Activated naive CD8-positive, alpha-beta T cell treated with anti-CD3 and anti-CD28 coated beads, Interleukin-2, amount 10 ng/mL, durations not matched to agents 7 days and 5 days (primary cell): ENCODE measurements around the gene GFY. TPM values are rescaled to one million over a fixed set of nuclear protein-coding genes. Genes with fewer than 3 reads are reported as not detected.
"Not testable (repeated sequence)": the region's sequence is repeated elsewhere in the genome, so short reads cannot be mapped to it uniquely, and the experiment has no call there.

ENCODE experiments used
- ATAC-seq: fragments of 150-1000 bp; cut with Tn5 transposase; one replicate; pipeline ENCODE4 v1.10.0; 2021; ENCODE audit warnings: low read depth, moderate library complexity
- POLR2A ChIA-PET: fragments of 350-600 bp; sonication (Branson Sonifier 250); formaldehyde crosslinking; loops from one replicate; lab custom pipeline; 2021; ENCODE audit warnings: antibody characterized with exemption; lab: Charles Lee
- DNase-seq: peaks from one replicate; pipeline ENCODE4 v3.0.0; 2021
- H3K27ac Mint-ChIP-seq: one replicate; pipeline ENCODE4 v1.8.0; 2022; ENCODE audit warnings: mild to moderate bottlenecking, mixed read lengths
- H3K27me3 Mint-ChIP-seq: one replicate; pipeline ENCODE4 v1.8.0; 2022; ENCODE audit warnings: mild to moderate bottlenecking, moderate library complexity, mixed read lengths
- H3K36me3 Mint-ChIP-seq: one replicate; pipeline ENCODE4 v1.8.0; 2021; ENCODE audit warnings: mild to moderate bottlenecking, mixed read lengths
- H3K4me1 Mint-ChIP-seq: one replicate; pipeline ENCODE4 v1.8.0; 2021; ENCODE audit warnings: mixed read lengths
- H3K4me3 Mint-ChIP-seq: one replicate; pipeline ENCODE4 v1.8.0; 2022; ENCODE audit warnings: mild to moderate bottlenecking, moderate library complexity, mixed read lengths
- H3K9me3 Mint-ChIP-seq: one replicate; pipeline ENCODE4 v1.8.0; 2021; ENCODE audit warnings: mixed read lengths
- total RNA-seq, 2 experiments: library from RNA; stranded (reverse); gene quantifications; one replicate each; pipeline ENCODE4 v1.2.3, GENCODE V29; 2021

GFY gene
- total RNA-seq, 2 experiments from 2014 or later: not detected

GRCh38 chr19:49444100-49444700 lies 19.0 kb downstream of the GFY start:
- Mint-ChIP-seq H3K27ac (peak overlapping the region; percentile 91), H3K4me3 (peak overlapping the region; percentile 87), H3K4me1 (peaks cover 33% of the 10 kb centered on the region), H3K27me3 (peaks cover 33% of the 10 kb centered on the region)
- POLR2A ChIA-PET: interaction anchor here (0.7 to 2.1 kb wide), 5 partner anchors 9 to 115 kb away, joined by 3 to 8 read pairs (median 6); partner anchors contain the start of gene ALDH16A1
- not testable (repeated sequence) for H3K9me3 Mint-ChIP-seq, ATAC-seq, H3K36me3 Mint-ChIP-seq, DNase-seq

- Mint-ChIP-seq H3K27ac (no peak overlapping the region), H3K9me3 (no peaks in the 10 kb centered on the region), H3K4me3 (no peak overlapping the region), H3K4me1 (peaks cover 36% of the 10 kb centered on the region), H3K27me3 (peaks cover 15% of the 10 kb centered on the region), H3K36me3 (peaks cover 16% of the 10 kb centered on the region)
- DNase-seq: no peak
- ATAC-seq: no peak
- POLR2A ChIA-PET: interaction anchor here (0.5 to 2.1 kb wide), 3 partner anchors 24 to 487 kb away, joined by 3 to 8 read pairs (median 6); no protein-coding TSS in a partner anchor
Observed at GRCh38 chr19:49445997-49446396, 20.8 kb downstream of the GFY start.

- H3K4me1 Mint-ChIP-seq: peaks cover 35% of the 10 kb centered on the region
- peaks cover 21% of the 10 kb centered on the region for H3K36me3 Mint-ChIP-seq
- H3K27me3 Mint-ChIP-seq: peaks cover under 1% of the 10 kb centered on the region
Observed at GRCh38 chr19:49447485-49448431, 22.6 kb downstream of the GFY start.

GRCh38 chr19:49448432-49448786 lies 23.2 kb downstream of the GFY start:
- no peaks in the 10 kb centered on the region for H3K27me3 Mint-ChIP-seq
- no peak for DNase-seq
- H3K27ac Mint-ChIP-seq: peak overlapping the region; percentile 18
- no peak overlapping the region for H3K4me3 Mint-ChIP-seq
- H3K4me1 Mint-ChIP-seq: peaks cover 37% of the 10 kb centered on the region
- no peak for ATAC-seq
- peaks cover 21% of the 10 kb centered on the region for H3K36me3 Mint-ChIP-seq
- no peaks in the 10 kb centered on the region for H3K9me3 Mint-ChIP-seq
- POLR2A ChIA-PET: interaction anchor here (0.5 to 0.7 kb wide), 2 partner anchors 53 to 420 kb away, joined by 3 read pairs; no protein-coding TSS in a partner anchor

More at GRCh38 chr19:49447485-49448431, 22.6 kb downstream of the GFY start:
- Mint-ChIP-seq H3K27ac (peak overlapping the region; percentile 18), H3K9me3 (no peaks in the 10 kb centered on the region), H3K4me3 (no peak overlapping the region)
- POLR2A ChIA-PET: interaction anchor here (0.5 to 0.6 kb wide), 2 partner anchors 113 to 420 kb away, joined by 3 read pairs; partner anchors contain the start of gene CD37
- no peak for ATAC-seq
- DNase-seq: no peak

GRCh38 chr19:49450405-49450804 lies 25.2 kb downstream of the GFY start:
- Mint-ChIP-seq H3K27ac (peak overlapping the region; percentile 100), H3K9me3 (no peaks in the 10 kb centered on the region), H3K27me3 (no peaks in the 10 kb centered on the region), H3K4me3 (peak overlapping the region; percentile 100), H3K36me3 (peaks cover 20% of the 10 kb centered on the region), H3K4me1 (peaks cover 32% of the 10 kb centered on the region)
- DNase-seq (no peak), ATAC-seq (no peak)
- POLR2A ChIA-PET: interaction anchor here (0.7 to 2.3 kb wide), 5 partner anchors 25 to 436 kb away, joined by 3 to 15 read pairs (median 3); no protein-coding TSS in a partner anchor

GRCh38 chr19:49451430-49452181 lies 26.4 kb downstream of the GFY start, which contains the start of gene PIH1D1:
Gene PIH1D1 (minus strand): TSS chr19:49451814. CDS start chr19:49451574, 240 bp downstream.
- no peaks in the 10 kb centered on the region for H3K27me3 Mint-ChIP-seq
- peaks cover 22% of the 10 kb centered on the region for H3K36me3 Mint-ChIP-seq
- POLR2A ChIA-PET: interaction anchor here (0.6 to 5.1 kb wide), 16 partner anchors 9 to 453 kb away, joined by 3 to 128 read pairs (median 4); partner anchors contain the start of genes FLT3LG and KASH5
- DNase-seq: peak; percentile 87
- ATAC-seq: peak; percentile 59
- H3K9me3 Mint-ChIP-seq: no peaks in the 10 kb centered on the region
- H3K4me1 Mint-ChIP-seq: peaks cover 32% of the 10 kb centered on the region
- peak within 1 kb of the TSS; percentile 100 for H3K27ac Mint-ChIP-seq
- peak within 1 kb of the TSS; percentile 100 for H3K4me3 Mint-ChIP-seq

GRCh38 chr19:49453013-49453756 lies 28.0 kb downstream of the GFY start, which contains the start of gene ALDH16A1:
Gene ALDH16A1 (plus strand): TSS chr19:49453225. CDS start chr19:49453332, 107 bp downstream.
- Mint-ChIP-seq H3K36me3 (peaks cover 23% of the 10 kb centered on the region), H3K9me3 (no peaks in the 10 kb centered on the region), H3K27ac (peak within 1 kb of the TSS; percentile 100), H3K4me3 (peak within 1 kb of the TSS; percentile 100), H3K27me3 (no peaks in the 10 kb centered on the region), H3K4me1 (peaks cover 35% of the 10 kb centered on the region)
- POLR2A ChIA-PET: interaction anchor here (0.5 to 5.1 kb wide), 21 partner anchors 9 to 1299 kb away, joined by 3 to 128 read pairs (median 4); partner anchors contain the start of genes FLT3LG, NOSIP, PRMT1 and PRRG2
- DNase-seq (peak; percentile 99), ATAC-seq (peak; percentile 91)

- Mint-ChIP-seq H3K36me3 (peaks cover 19% of the 10 kb centered on the region), H3K4me3 (peak overlapping the region; percentile 100), H3K27ac (peak overlapping the region; percentile 100), H3K27me3 (no peaks in the 10 kb centered on the region), H3K4me1 (peaks cover 32% of the 10 kb centered on the region), H3K9me3 (no peaks in the 10 kb centered on the region)
- no peak for DNase-seq
- POLR2A ChIA-PET: interaction anchor here (0.5 to 5.1 kb wide), 19 partner anchors 9 to 1299 kb away, joined by 3 to 128 read pairs (median 4); partner anchors contain the start of genes FLT3LG, NOSIP, PRMT1 and PRRG2
- peak; percentile 1 for ATAC-seq
Observed at GRCh38 chr19:49453757-49454240, 28.6 kb downstream of the GFY start.

- no peaks in the 10 kb centered on the region for H3K9me3 Mint-ChIP-seq
- H3K36me3 Mint-ChIP-seq: peaks cover 19% of the 10 kb centered on the region
- H3K27me3 Mint-ChIP-seq: no peaks in the 10 kb centered on the region
- POLR2A ChIA-PET: interaction anchor here (1.5 to 5.1 kb wide), 2 partner anchors 9 to 15 kb away, joined by 3 to 128 read pairs; partner anchors contain the start of gene FLT3LG
- H3K4me1 Mint-ChIP-seq: peaks cover 25% of the 10 kb centered on the region
- DNase-seq (no peak), ATAC-seq (no peak)
- H3K27ac Mint-ChIP-seq: peak overlapping the region; percentile 42
- no peak overlapping the region for H3K4me3 Mint-ChIP-seq
Observed at GRCh38 chr19:49455773-49456172, 30.6 kb downstream of the GFY start.

GRCh38 chr19:49456326-49456725 lies 31.1 kb downstream of the GFY start:
- Mint-ChIP-seq H3K36me3 (peaks cover 17% of the 10 kb centered on the region), H3K4me1 (peaks cover 25% of the 10 kb centered on the region), H3K4me3 (no peak overlapping the region), H3K27me3 (no peaks in the 10 kb centered on the region), H3K9me3 (no peaks in the 10 kb centered on the region), H3K27ac (no peak overlapping the region)
- ATAC-seq (no peak), DNase-seq (no peak)
- POLR2A ChIA-PET: interaction anchor here (1.5 kb wide), 1 partner anchor 9 kb away, joined by 3 read pairs; no protein-coding TSS in a partner anchor

- Mint-ChIP-seq H3K36me3 (peaks cover 15% of the 10 kb centered on the region), H3K4me3 (no peak overlapping the region), H3K4me1 (peaks cover 12% of the 10 kb centered on the region), H3K27ac (no peak overlapping the region), H3K9me3 (no peaks in the 10 kb centered on the region), H3K27me3 (no peaks in the 10 kb centered on the region)
- DNase-seq (no peak), ATAC-seq (no peak)
- POLR2A ChIA-PET: interaction anchor here (1.8 kb wide), 1 partner anchor 10 kb away, joined by 4 read pairs; no protein-coding TSS in a partner anchor
Observed at GRCh38 chr19:49458567-49458903, 33.3 kb downstream of the GFY start.
